GM23338 (cell line): ENCODE measurements around the gene SPATA1. TPM values are rescaled to one million over a fixed set of nuclear protein-coding genes. Genes with fewer than 3 reads are reported as not detected.

Experiments
- ATAC-seq: fragments of 200-7000 bp; cut with Tn5 transposase; 3 replicates; pipeline ENCODE4 v1.9.1; 2020
- DNase-seq: peaks from one replicate; pipeline ENCODE4 v3.0.0-alpha.2; 2015; ENCODE audit warnings: low spot score
- H2AFZ ChIP-seq: fragments of 200-600 bp; sonication (generic); 2 replicates; pipeline ENCODE4 v1.8.0; 2016; ENCODE audit warnings: antibody characterized with exemption, mild to moderate bottlenecking, moderate library complexity
- H3F3A ChIP-seq: fragments of 200-600 bp; sonication (generic); replicated peaks from 2 replicates; pipeline ENCODE4 v1.8.0; 2017; ENCODE audit warnings: antibody characterized with exemption, mixed run types, low read depth
- H3K27ac ChIP-seq: fragments of 200-600 bp; sonication (generic); 2 replicates; pipeline ENCODE4 v1.6.1; 2016; ENCODE audit warnings: low read depth
- H3K27me3 ChIP-seq: fragments of 200-600 bp; sonication (generic); 2 replicates; pipeline ENCODE4 v1.8.0; 2016; ENCODE audit warnings: mild to moderate bottlenecking, mixed run types, moderate library complexity; ENCODE audit not compliant: insufficient read depth
- H3K36me3 ChIP-seq: fragments of 200-600 bp; sonication (generic); 2 replicates; pipeline ENCODE4 v1.8.0; 2016; ENCODE audit warnings: mild to moderate bottlenecking; ENCODE audit not compliant: insufficient read depth
- H3K4me1 ChIP-seq: fragments of 200-600 bp; sonication (generic); 2 replicates; pipeline ENCODE4 v1.8.0; 2016; ENCODE audit warnings: mild to moderate bottlenecking, moderate library complexity; ENCODE audit not compliant: insufficient read depth
- H3K4me2 ChIP-seq: fragments of 200-600 bp; sonication (generic); 2 replicates; pipeline ENCODE4 v1.7.1; 2017; ENCODE audit warnings: mixed run types
- H3K4me3 ChIP-seq: fragments of 200-600 bp; sonication (generic); 2 replicates; pipeline ENCODE4 v1.6.1; 2016; ENCODE audit warnings: mixed run types
- H3K79me2 ChIP-seq: fragments of 200-600 bp; sonication (generic); replicated peaks from 2 replicates; pipeline ENCODE4 v1.8.0; 2017; ENCODE audit warnings: mild to moderate bottlenecking; ENCODE audit not compliant: insufficient read depth
- H3K9me2 ChIP-seq: fragments of 200-600 bp; sonication (generic); 2 replicates; pipeline ENCODE4 v1.8.0; 2017; ENCODE audit not compliant: insufficient read depth
- H4K20me1 ChIP-seq: fragments of 200-600 bp; sonication (generic); replicated peaks from 2 replicates; pipeline ENCODE4 v1.8.0; 2017; ENCODE audit warnings: mild to moderate bottlenecking; ENCODE audit not compliant: insufficient read depth
- H3K27ac Mint-ChIP-seq: 2 replicates; pipeline ENCODE4 v1.8.0; 2020; ENCODE audit warnings: inconsistent platforms, mild to moderate bottlenecking, moderate library complexity, mixed read lengths
- H3K27me3 Mint-ChIP-seq: 3 replicates; pipeline ENCODE4 v1.8.0; 2022; ENCODE audit warnings: low read depth, mild to moderate bottlenecking, moderate library complexity, mixed read lengths, inconsistent platforms; ENCODE audit not compliant: insufficient read depth, poor library complexity
- H3K36me3 Mint-ChIP-seq: 3 replicates; pipeline ENCODE4 v1.8.0; 2021; ENCODE audit warnings: low read depth, mild to moderate bottlenecking, inconsistent platforms, moderate library complexity, mixed read lengths
- H3K4me1 Mint-ChIP-seq: 3 replicates; pipeline ENCODE4 v1.8.0; 2020; ENCODE audit warnings: mild to moderate bottlenecking, inconsistent platforms, mixed read lengths
- H3K4me3 Mint-ChIP-seq: 3 replicates; pipeline ENCODE4 v1.8.0; 2021; ENCODE audit warnings: moderate library complexity, mild to moderate bottlenecking, inconsistent platforms, mixed read lengths
- H3K9me3 Mint-ChIP-seq: 3 replicates; pipeline ENCODE4 v1.8.0; 2020; ENCODE audit warnings: moderate library complexity, mild to moderate bottlenecking, inconsistent platforms, mixed read lengths
- CREB1 ChIP-seq: fragments of 250-450 bp; sonication (Bioruptor Pico); IDR thresholded peaks from 2 replicates; pipeline ENCODE4 v1.5.0; 2020; ENCODE audit warnings: low read depth, mild to moderate bottlenecking, moderate library complexity
- STAT1 ChIP-seq: IDR thresholded peaks from one replicate; pipeline ENCODE4 v1.6.1; 2016; ENCODE audit warnings: antibody characterized with exemption; ENCODE audit not compliant: unreplicated experiment
- ZNF331 ChIP-seq: fragments of 250-450 bp; sonication (Bioruptor Pico); IDR thresholded peaks from 2 replicates; pipeline ENCODE4 v1.5.0; 2020; ENCODE audit warnings: low read depth, mild to moderate bottlenecking, moderate library complexity
- polyA plus RNA-seq: library from polyadenylated mRNA; unstranded; fragments of >200 nt; fragmentation: Nextera tagmentation; extraction: Ambion mirVana; gene quantifications from 2 replicates; pipeline ENCODE4 v1.2.1, GENCODE V29; 2016
- total RNA-seq: library from RNA; depleted of rRNA; stranded (reverse); fragments of >200 nt; shearing (Covaris generic); gene quantifications from 2 replicates; pipeline ENCODE4 v1.2.3, GENCODE V29; 2014
- TF ChIP-seq, protein P1 (sequence below): fragments of 250-450 bp; sonication (Bioruptor Pico); IDR thresholded peaks from 2 replicates; pipeline ENCODE4 v1.5.0; 2020; ENCODE audit warnings: mild to moderate bottlenecking, moderate library complexity
- TF ChIP-seq, protein P2 (sequence below), 2 experiments: fragments of 200-600 bp in 1 of 2; sonication (generic) in 1 of 2; conservative IDR thresholded peaks; 2 replicates each; pipeline versions ENCODE4 v1.5.1 to v1.6.1; 2016 to 2017; ENCODE audit warnings: antibody characterized with exemption in 2 of 2, low read depth in 2 of 2, mild to moderate bottlenecking in 2 of 2, moderate library complexity in 1 of 2

The SPATA1 gene
- total and polyA plus RNA-seq, 2 experiments from 2014 or later = 3.3 TPM; not detected in 1

DNA sequence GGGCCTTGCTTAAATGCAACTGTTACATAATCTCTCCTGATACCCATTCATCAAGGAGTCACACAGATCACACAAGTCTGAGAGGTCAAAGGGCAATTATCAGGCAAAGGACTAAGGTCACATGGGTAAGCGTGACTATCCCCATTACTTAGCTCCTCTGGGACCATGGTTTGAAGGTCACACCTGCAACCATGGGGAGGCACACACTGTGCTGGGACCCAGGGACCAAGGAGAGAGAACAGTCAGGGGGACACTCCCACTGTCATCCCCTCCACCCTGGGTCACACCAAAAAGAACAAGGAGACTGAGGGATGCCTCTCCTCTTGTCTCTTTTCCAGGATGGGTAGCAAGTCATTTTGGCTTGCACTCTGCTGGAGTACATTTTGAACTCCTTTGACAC is 99.0 kb downstream of the SPATA1 start (continued):
- TF ChIP-seq, protein P1, sequence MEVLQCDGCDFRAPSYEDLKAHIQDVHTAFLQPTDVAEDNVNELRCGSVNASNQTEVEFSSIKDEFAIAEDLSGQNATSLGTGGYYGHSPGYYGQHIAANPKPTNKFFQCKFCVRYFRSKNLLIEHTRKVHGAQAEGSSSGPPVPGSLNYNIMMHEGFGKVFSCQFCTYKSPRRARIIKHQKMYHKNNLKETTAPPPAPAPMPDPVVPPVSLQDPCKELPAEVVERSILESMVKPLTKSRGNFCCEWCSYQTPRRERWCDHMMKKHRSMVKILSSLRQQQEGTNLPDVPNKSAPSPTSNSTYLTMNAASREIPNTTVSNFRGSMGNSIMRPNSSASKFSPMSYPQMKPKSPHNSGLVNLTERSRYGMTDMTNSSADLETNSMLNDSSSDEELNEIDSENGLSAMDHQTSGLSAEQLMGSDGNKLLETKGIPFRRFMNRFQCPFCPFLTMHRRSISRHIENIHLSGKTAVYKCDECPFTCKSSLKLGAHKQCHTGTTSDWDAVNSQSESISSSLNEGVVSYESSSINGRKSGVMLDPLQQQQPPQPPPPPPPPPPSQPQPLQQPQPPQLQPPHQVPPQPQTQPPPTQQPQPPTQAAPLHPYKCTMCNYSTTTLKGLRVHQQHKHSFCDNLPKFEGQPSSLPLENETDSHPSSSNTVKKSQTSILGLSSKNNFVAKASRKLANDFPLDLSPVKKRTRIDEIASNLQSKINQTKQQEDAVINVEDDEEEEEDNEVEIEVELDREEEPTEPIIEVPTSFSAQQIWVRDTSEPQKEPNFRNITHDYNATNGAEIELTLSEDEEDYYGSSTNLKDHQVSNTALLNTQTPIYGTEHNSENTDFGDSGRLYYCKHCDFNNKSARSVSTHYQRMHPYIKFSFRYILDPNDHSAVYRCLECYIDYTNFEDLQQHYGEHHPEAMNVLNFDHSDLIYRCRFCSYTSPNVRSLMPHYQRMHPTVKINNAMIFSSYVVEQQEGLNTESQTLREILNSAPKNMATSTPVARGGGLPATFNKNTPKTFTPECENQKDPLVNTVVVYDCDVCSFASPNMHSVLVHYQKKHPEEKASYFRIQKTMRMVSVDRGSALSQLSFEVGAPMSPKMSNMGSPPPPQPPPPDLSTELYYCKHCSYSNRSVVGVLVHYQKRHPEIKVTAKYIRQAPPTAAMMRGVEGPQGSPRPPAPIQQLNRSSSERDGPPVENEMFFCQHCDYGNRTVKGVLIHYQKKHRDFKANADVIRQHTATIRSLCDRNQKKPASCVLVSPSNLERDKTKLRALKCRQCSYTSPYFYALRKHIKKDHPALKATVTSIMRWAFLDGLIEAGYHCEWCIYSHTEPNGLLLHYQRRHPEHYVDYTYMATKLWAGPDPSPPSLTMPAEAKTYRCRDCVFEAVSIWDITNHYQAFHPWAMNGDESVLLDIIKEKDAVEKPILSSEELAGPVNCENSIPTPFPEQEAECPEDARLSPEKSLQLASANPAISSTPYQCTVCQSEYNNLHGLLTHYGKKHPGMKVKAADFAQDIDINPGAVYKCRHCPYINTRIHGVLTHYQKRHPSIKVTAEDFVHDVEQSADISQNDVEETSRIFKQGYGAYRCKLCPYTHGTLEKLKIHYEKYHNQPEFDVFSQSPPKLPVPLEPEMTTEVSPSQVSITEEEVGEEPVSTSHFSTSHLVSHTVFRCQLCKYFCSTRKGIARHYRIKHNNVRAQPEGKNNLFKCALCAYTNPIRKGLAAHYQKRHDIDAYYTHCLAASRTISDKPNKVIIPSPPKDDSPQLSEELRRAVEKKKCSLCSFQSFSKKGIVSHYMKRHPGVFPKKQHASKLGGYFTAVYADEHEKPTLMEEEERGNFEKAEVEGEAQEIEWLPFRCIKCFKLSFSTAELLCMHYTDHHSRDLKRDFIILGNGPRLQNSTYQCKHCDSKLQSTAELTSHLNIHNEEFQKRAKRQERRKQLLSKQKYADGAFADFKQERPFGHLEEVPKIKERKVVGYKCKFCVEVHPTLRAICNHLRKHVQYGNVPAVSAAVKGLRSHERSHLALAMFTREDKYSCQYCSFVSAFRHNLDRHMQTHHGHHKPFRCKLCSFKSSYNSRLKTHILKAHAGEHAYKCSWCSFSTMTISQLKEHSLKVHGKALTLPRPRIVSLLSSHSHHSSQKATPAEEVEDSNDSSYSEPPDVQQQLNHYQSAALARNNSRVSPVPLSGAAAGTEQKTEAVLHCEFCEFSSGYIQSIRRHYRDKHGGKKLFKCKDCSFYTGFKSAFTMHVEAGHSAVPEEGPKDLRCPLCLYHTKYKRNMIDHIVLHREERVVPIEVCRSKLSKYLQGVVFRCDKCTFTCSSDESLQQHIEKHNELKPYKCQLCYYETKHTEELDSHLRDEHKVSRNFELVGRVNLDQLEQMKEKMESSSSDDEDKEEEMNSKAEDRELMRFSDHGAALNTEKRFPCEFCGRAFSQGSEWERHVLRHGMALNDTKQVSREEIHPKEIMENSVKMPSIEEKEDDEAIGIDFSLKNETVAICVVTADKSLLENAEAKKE (CRISPR knock-in tag) = no peak
- TF ChIP-seq CREB1 (CRISPR knock-in tag) = no peak
- TF ChIP-seq, protein P2, sequence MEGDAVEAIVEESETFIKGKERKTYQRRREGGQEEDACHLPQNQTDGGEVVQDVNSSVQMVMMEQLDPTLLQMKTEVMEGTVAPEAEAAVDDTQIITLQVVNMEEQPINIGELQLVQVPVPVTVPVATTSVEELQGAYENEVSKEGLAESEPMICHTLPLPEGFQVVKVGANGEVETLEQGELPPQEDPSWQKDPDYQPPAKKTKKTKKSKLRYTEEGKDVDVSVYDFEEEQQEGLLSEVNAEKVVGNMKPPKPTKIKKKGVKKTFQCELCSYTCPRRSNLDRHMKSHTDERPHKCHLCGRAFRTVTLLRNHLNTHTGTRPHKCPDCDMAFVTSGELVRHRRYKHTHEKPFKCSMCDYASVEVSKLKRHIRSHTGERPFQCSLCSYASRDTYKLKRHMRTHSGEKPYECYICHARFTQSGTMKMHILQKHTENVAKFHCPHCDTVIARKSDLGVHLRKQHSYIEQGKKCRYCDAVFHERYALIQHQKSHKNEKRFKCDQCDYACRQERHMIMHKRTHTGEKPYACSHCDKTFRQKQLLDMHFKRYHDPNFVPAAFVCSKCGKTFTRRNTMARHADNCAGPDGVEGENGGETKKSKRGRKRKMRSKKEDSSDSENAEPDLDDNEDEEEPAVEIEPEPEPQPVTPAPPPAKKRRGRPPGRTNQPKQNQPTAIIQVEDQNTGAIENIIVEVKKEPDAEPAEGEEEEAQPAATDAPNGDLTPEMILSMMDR (conservative IDR thresholded peaks at IDR 0.05; ENCODE audit: low read depth in 2 of 2) = no peak
- no peak for TF ChIP-seq STAT1
- no peak for TF ChIP-seq ZNF331 (CRISPR knock-in tag)

DNA sequence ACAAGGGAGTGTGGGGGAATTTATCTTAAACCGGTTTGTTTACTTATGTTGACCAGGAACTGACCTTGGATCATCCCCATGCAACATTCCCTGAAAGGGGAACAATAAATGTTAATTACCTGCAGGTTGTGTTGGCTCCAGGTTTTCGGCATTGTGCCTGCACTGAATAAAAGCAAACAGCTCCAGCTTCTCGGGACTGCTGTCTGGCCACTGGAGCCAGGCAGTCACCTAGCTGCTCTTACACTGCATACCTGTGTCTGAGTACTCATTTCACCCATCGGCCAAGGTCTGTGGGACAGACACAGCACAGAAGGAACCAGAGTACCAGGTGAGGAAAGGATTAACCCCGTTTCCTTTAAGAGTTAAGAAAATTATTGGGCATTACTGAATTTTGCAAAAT is 100.8 kb downstream of the SPATA1 start:
- Histone ChIP-seq H3K27ac (no peak overlapping the region), H3K4me3 (no peak overlapping the region), H3K79me2 (no peaks in the 10 kb centered on the region), H3K9me2 (no peaks in the 10 kb centered on the region), H3K36me3 (peaks cover 3% of the 10 kb centered on the region; the same call in 1 of the 2 replicates), H4K20me1 (no peaks in the 10 kb centered on the region), H3K4me1 (no peaks in the 10 kb centered on the region), H2AFZ (no peak overlapping the region), H3F3A (no peaks in the 10 kb centered on the region), H3K4me2 (no peak overlapping the region), H3K27me3 (no peaks in the 10 kb centered on the region)
- no peak for ATAC-seq
- H3K9me3 Mint-ChIP-seq = peaks cover 42% of the 10 kb centered on the region
- H3K27ac Mint-ChIP-seq = no peak overlapping the region
- no peak for DNase-seq
- H3K4me1 Mint-ChIP-seq = peaks cover 6% of the 10 kb centered on the region; the same call in 2 of the 3 replicates
- H3K27me3 Mint-ChIP-seq = peaks cover 2% of the 10 kb centered on the region
- no peak overlapping the region for H3K4me3 Mint-ChIP-seq
- H3K36me3 Mint-ChIP-seq = peaks cover 30% of the 10 kb centered on the region
- TF ChIP-seq, protein P1 (CRISPR knock-in tag) = no peak
